ENCODE data around the gene S1PR2.
"Not testable (repeated sequence)": the region's sequence is repeated elsewhere in the genome, so short reads cannot be mapped to it uniquely, and the experiment has no call there.

S1PR2 gene

GRCh38 chr19:10192922-10193321, 38.2 kb downstream of the S1PR2 start:
- H3K36me3 ChIP-seq (ENCODE audit: control insufficient read depth, insufficient read depth, low read length) = no peaks in the 10 kb centered on the region
- H3K4me1 ChIP-seq (ENCODE audit: control insufficient read depth, insufficient read depth, low read length) = peaks cover 2% of the 10 kb centered on the region; the same call in 1 of the 2 replicates
- WGBS (ENCODE audit: insufficient coverage, insufficient read length) = no CpG with 5 or more reads among the region's 6 CpGs
- no peaks in the 10 kb centered on the region for H3K27me3 ChIP-seq (ENCODE audit: control insufficient read depth, insufficient read depth, low read length)
- no peak for DNase-seq (ENCODE audit: low read depth, low spot score)
- no peaks in the 10 kb centered on the region for H3K9me3 ChIP-seq (ENCODE audit: control insufficient read depth, insufficient read depth, low read length)
- H3K4me3 ChIP-seq (ENCODE audit: low read length) = no peak overlapping the region
- no peak overlapping the region for H3K27ac ChIP-seq (ENCODE audit: low read length)

- Histone ChIP-seq H3K9me3 (ENCODE audit: control insufficient read depth, insufficient read depth, low read length) (no peaks in the 10 kb centered on the region), H3K4me1 (ENCODE audit: control insufficient read depth, insufficient read depth, low read length) (peaks cover 2% of the 10 kb centered on the region; the same call in 1 of the 2 replicates), H3K4me3 (ENCODE audit: low read length) (no peak overlapping the region), H3K27me3 (ENCODE audit: control insufficient read depth, insufficient read depth, low read length) (no peaks in the 10 kb centered on the region), H3K36me3 (ENCODE audit: control insufficient read depth, insufficient read depth, low read length) (peaks cover 3% of the 10 kb centered on the region; the same call in 1 of the 2 replicates), H3K27ac (ENCODE audit: low read length) (no peak overlapping the region)
- WGBS (ENCODE audit: insufficient coverage, insufficient read length) = no CpG with 5 or more reads among the region's 2 CpGs
- no peak for DNase-seq (ENCODE audit: low read depth, low spot score)
Measured at GRCh38 chr19:10191347-10191746, 39.8 kb downstream of the S1PR2 start.

DNA sequence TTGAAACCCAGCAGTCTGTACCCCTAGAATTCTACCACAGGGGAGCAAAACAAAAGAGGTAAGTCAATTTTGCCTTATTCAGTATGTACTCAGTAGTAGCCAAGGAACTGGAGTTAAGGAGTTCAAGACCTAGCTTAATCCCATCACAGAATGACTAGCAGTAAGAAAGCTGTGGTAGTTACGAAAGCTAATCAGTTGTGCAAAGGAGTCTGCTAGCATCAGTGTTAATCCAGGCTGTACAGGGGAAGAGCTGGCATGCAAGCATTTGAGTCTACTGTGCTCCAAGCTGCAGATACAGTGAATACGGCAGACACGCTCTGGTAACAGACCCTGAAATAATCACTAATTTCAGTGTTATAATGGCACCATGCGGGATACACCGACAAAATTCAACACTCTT, 41.1 kb downstream of the S1PR2 start:
- H3K27ac ChIP-seq (ENCODE audit: low read length) = no peak overlapping the region
- H3K4me3 ChIP-seq (ENCODE audit: low read length) = no peak overlapping the region
- no peaks in the 10 kb centered on the region for H3K9me3 ChIP-seq (ENCODE audit: control insufficient read depth, insufficient read depth, low read length)
- peaks cover 9% of the 10 kb centered on the region; the same call in 1 of the 2 replicates for H3K36me3 ChIP-seq (ENCODE audit: control insufficient read depth, insufficient read depth, low read length)
- DNase-seq (ENCODE audit: low read depth, low spot score) = no peak
- peaks cover 2% of the 10 kb centered on the region; the same call in 1 of the 2 replicates for H3K4me1 ChIP-seq (ENCODE audit: control insufficient read depth, insufficient read depth, low read length)
- no CpG with 5 or more reads among the region's 5 CpGs for WGBS (ENCODE audit: insufficient coverage, insufficient read length)
- no peaks in the 10 kb centered on the region for H3K27me3 ChIP-seq (ENCODE audit: control insufficient read depth, insufficient read depth, low read length)

GRCh38 chr19:10189616-10190015, 41.5 kb downstream of the S1PR2 start:
- Histone ChIP-seq H3K27me3 (ENCODE audit: control insufficient read depth, insufficient read depth, low read length) (no peaks in the 10 kb centered on the region), H3K27ac (ENCODE audit: low read length) (no peak overlapping the region), H3K9me3 (ENCODE audit: control insufficient read depth, insufficient read depth, low read length) (no peaks in the 10 kb centered on the region), H3K4me1 (ENCODE audit: control insufficient read depth, insufficient read depth, low read length) (peaks cover 2% of the 10 kb centered on the region; the same call in 1 of the 2 replicates), H3K36me3 (ENCODE audit: control insufficient read depth, insufficient read depth, low read length) (peaks cover 9% of the 10 kb centered on the region; the same call in 1 of the 2 replicates), H3K4me3 (ENCODE audit: low read length) (no peak overlapping the region)
- no peak for DNase-seq (ENCODE audit: low read depth, low spot score)
- no CpG with 5 or more reads among the region's 5 CpGs for WGBS (ENCODE audit: insufficient coverage, insufficient read length)

DNA sequence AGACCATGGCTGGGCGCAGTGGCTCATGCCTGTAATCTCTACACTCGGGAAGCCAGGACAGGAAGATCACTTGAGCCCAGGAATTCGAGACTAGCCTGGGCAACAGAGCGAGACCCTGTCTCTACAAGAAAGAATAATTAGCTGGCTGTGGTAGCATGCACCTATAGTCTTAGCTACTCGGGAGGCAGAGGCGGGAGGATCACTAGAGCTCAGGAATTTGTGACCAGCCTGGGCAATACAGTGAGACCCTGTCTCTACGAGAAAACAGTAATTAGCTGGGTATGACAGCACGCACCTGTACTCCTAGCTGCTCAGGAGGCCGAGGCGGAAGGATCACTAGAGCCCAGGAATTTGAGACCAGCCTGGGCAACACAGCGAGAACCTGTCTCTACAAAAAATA, 43.8 kb downstream of the S1PR2 start:
- Histone ChIP-seq H3K4me3 (ENCODE audit: low read length) (no peak overlapping the region), H3K27me3 (ENCODE audit: control insufficient read depth, insufficient read depth, low read length) (no peaks in the 10 kb centered on the region), H3K27ac (ENCODE audit: low read length) (no peak overlapping the region), H3K9me3 (ENCODE audit: control insufficient read depth, insufficient read depth, low read length) (no peaks in the 10 kb centered on the region), H3K4me1 (ENCODE audit: control insufficient read depth, insufficient read depth, low read length) (no peaks in the 10 kb centered on the region), H3K36me3 (ENCODE audit: control insufficient read depth, insufficient read depth, low read length) (peaks cover 11% of the 10 kb centered on the region; the same call in 1 of the 2 replicates)
- no peak for DNase-seq (ENCODE audit: low read depth, low spot score)
- no CpG with 5 or more reads among the region's 11 CpGs for WGBS (ENCODE audit: insufficient coverage, insufficient read length)

DNA sequence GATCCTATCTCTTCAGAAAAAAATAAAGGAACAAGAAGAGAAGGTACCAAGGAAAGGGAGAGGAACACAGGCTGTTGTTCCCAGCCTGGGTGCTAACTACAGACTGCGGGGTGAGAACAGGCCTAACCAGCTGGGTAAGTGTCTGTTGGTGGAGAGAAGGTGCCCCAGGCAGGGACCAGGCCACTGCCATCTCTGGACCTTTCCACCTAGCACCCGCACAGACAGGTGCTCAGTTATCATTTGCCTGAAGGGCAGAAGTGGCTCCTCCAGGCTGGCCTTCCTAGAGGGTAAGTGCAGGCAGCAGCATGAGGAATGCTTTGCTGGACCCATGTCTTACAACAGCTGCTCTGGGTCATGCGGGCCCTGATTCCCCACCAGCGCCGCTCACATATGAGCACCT, 46.5 kb downstream of the S1PR2 start:
- Histone ChIP-seq H3K4me3 (ENCODE audit: low read length) (no peak overlapping the region), H3K27me3 (ENCODE audit: control insufficient read depth, insufficient read depth, low read length) (no peaks in the 10 kb centered on the region), H3K4me1 (ENCODE audit: control insufficient read depth, insufficient read depth, low read length) (no peaks in the 10 kb centered on the region), H3K36me3 (ENCODE audit: control insufficient read depth, insufficient read depth, low read length) (peaks cover 18% of the 10 kb centered on the region; the same call in 1 of the 2 replicates), H3K9me3 (ENCODE audit: control insufficient read depth, insufficient read depth, low read length) (no peaks in the 10 kb centered on the region), H3K27ac (ENCODE audit: low read length) (no peak overlapping the region)
- no peak for DNase-seq (ENCODE audit: low read depth, low spot score)
- no CpG with 5 or more reads among the region's 5 CpGs for WGBS (ENCODE audit: insufficient coverage, insufficient read length)

DNA sequence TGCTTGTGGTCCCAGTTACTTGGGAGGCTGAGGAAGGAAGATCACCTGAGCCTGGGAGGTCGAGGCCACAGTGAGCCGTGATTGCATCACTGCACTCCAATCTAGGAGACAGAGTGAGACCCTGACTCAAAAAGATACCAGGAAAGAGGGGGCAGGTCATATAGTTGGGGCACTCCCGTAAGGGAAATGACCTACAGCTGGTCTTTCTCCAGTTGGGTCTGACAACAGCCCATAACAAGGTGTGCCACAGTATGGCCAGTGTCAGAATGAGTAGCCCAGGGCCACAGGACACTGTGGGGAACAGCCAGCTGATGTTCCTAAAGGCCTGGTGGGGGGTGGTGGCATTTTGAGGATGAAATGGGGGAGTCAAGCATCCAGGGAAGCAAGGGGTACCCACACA, 47.2 kb downstream of the S1PR2 start:
- peaks cover 22% of the 10 kb centered on the region; the same call in 1 of the 2 replicates for H3K36me3 ChIP-seq (ENCODE audit: control insufficient read depth, insufficient read depth, low read length)
- DNase-seq (ENCODE audit: low read depth, low spot score) = no peak
- H3K4me1 ChIP-seq (ENCODE audit: control insufficient read depth, insufficient read depth, low read length) = no peaks in the 10 kb centered on the region
- H3K4me3 ChIP-seq (ENCODE audit: low read length) = no peak overlapping the region
- no CpG with 5 or more reads among the region's 3 CpGs for WGBS (ENCODE audit: insufficient coverage, insufficient read length)
- H3K27me3 ChIP-seq (ENCODE audit: control insufficient read depth, insufficient read depth, low read length) = no peaks in the 10 kb centered on the region
- H3K9me3 ChIP-seq (ENCODE audit: control insufficient read depth, insufficient read depth, low read length) = no peaks in the 10 kb centered on the region
- H3K27ac ChIP-seq (ENCODE audit: low read length) = no peak overlapping the region

DNA sequence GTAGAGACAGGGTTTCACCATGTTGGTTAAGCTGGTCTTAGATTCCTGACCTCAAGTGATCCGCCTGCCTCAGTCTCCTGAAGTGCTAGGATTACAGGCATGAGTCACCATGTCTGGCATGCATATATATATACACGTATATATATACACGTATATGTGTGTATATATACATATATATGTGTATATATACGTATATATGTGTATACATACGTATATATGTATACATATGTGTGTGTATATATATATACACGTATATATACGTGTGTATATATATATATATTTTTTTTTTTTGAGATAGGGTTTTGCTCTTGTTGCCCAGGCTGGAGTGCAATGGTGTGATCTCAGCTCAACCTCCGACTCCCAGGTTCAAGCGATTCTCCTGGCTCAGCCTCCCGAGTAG, 48.3 kb downstream of the S1PR2 start:
- Histone ChIP-seq H3K4me3 (ENCODE audit: low read length) (no peak overlapping the region), H3K36me3 (ENCODE audit: control insufficient read depth, insufficient read depth, low read length) (peaks cover 22% of the 10 kb centered on the region; the same call in 1 of the 2 replicates), H3K9me3 (ENCODE audit: control insufficient read depth, insufficient read depth, low read length) (no peaks in the 10 kb centered on the region), H3K27ac (ENCODE audit: low read length) (no peak overlapping the region), H3K27me3 (ENCODE audit: control insufficient read depth, insufficient read depth, low read length) (no peaks in the 10 kb centered on the region), H3K4me1 (ENCODE audit: control insufficient read depth, insufficient read depth, low read length) (no peaks in the 10 kb centered on the region)
- WGBS (ENCODE audit: insufficient coverage, insufficient read length) = no CpG with 5 or more reads among the region's 10 CpGs
- DNase-seq (ENCODE audit: low read depth, low spot score) = no peak

- Histone ChIP-seq H3K4me1 (ENCODE audit: control insufficient read depth, insufficient read depth, low read length) (no peaks in the 10 kb centered on the region), H3K36me3 (ENCODE audit: control insufficient read depth, insufficient read depth, low read length) (peaks cover 22% of the 10 kb centered on the region; the same call in 1 of the 2 replicates), H3K9me3 (ENCODE audit: control insufficient read depth, insufficient read depth, low read length) (no peaks in the 10 kb centered on the region), H3K27ac (ENCODE audit: low read length) (no peak overlapping the region), H3K27me3 (ENCODE audit: control insufficient read depth, insufficient read depth, low read length) (no peaks in the 10 kb centered on the region), H3K4me3 (ENCODE audit: low read length) (no peak overlapping the region)
- no peak for DNase-seq (ENCODE audit: low read depth, low spot score)
- WGBS (ENCODE audit: insufficient coverage, insufficient read length) = no CpG with 5 or more reads among the region's 1 CpG
Measured at GRCh38 chr19:10182076-10182475, 49.1 kb downstream of the S1PR2 start.

- Histone ChIP-seq H3K27ac (ENCODE audit: low read length) (no peak overlapping the region), H3K27me3 (ENCODE audit: control insufficient read depth, insufficient read depth, low read length) (no peaks in the 10 kb centered on the region), H3K4me1 (ENCODE audit: control insufficient read depth, insufficient read depth, low read length) (no peaks in the 10 kb centered on the region), H3K4me3 (ENCODE audit: low read length) (no peak overlapping the region), H3K36me3 (ENCODE audit: control insufficient read depth, insufficient read depth, low read length) (peaks cover 17% of the 10 kb centered on the region; the same call in 1 of the 2 replicates), H3K9me3 (ENCODE audit: control insufficient read depth, insufficient read depth, low read length) (no peaks in the 10 kb centered on the region)
- no peak for DNase-seq (ENCODE audit: low read depth, low spot score)
- WGBS (ENCODE audit: insufficient coverage, insufficient read length) = no CpG with 5 or more reads among the region's 7 CpGs
Measured at GRCh38 chr19:10180459-10180858, 50.7 kb downstream of the S1PR2 start.

- not testable (repeated sequence) for H3K9me3 ChIP-seq (ENCODE audit: control insufficient read depth, insufficient read depth, low read length); H3K27ac ChIP-seq (ENCODE audit: low read length); H3K27me3 ChIP-seq (ENCODE audit: control insufficient read depth, insufficient read depth, low read length); H3K4me1 ChIP-seq (ENCODE audit: control insufficient read depth, insufficient read depth, low read length); H3K4me3 ChIP-seq (ENCODE audit: low read length); DNase-seq (ENCODE audit: low read depth, low spot score)
- no CpG with 5 or more reads among the region's 6 CpGs for WGBS (ENCODE audit: insufficient coverage, insufficient read length)
- H3K36me3 ChIP-seq (ENCODE audit: control insufficient read depth, insufficient read depth, low read length) = peaks cover 18% of the 10 kb centered on the region; the same call in 1 of the 2 replicates
Measured at GRCh38 chr19:10180024-10180423, 51.1 kb downstream of the S1PR2 start.
